Heart left ventricle (tissue), 16 donors: Measurements from ENCODE around the gene BLVRB. TPM values are rescaled to one million over a fixed set of nuclear protein-coding genes. Genes with fewer than 3 reads are reported as not detected.

ENCODE experiments used
- ATAC-seq, 4 donors: fragments of 200-7000 bp; cut with Tn5 transposase; one replicate each; pipeline ENCODE4 v1.9.1; 2020 to 2022; ENCODE audit warnings: moderate library complexity in 4 of 4, mild to moderate bottlenecking in 3 of 4, moderate number of reproducible peaks in 1 of 4
- DNase-seq, 5 donors: peaks; one replicate each; pipeline ENCODE4 v3.0.0-alpha.2; 2020
- H3K27ac ChIP-seq, 12 donors: fragments of 200-600 bp; sonication (generic) in 4 of 12; one replicate each; pipeline versions ENCODE4 v1.5.0 to v1.8.0; 2016 to 2022; ENCODE audit warnings: mild to moderate bottlenecking in 2 of 12
- H3K27me3 ChIP-seq, 9 donors: fragments of 200-600 bp; sonication (generic) in 2 of 9; one replicate each; pipeline versions ENCODE4 v1.5.1 to v1.8.0; 2016 to 2022; ENCODE audit warnings: mild to moderate bottlenecking in 3 of 9
- H3K36me3 ChIP-seq, 9 donors: fragments of 200-600 bp; sonication (generic) in 2 of 9; one replicate each; pipeline versions ENCODE4 v1.5.0 to v1.8.0; 2018 to 2022; ENCODE audit warnings: mild to moderate bottlenecking in 2 of 9
- H3K4me1 ChIP-seq, 12 donors: fragments of 200-600 bp; sonication (generic) in 4 of 12; one replicate each; pipeline versions ENCODE4 v1.5.0 to v1.8.0; 2016 to 2022; ENCODE audit warnings: mild to moderate bottlenecking in 3 of 12
- H3K4me3 ChIP-seq, 12 donors: fragments of 200-600 bp; sonication (generic) in 4 of 12; one replicate each; pipeline versions ENCODE4 v1.5.0 to v1.8.0; 2017 to 2022; ENCODE audit warnings: mild to moderate bottlenecking in 9 of 12, moderate library complexity in 4 of 12
- H3K9me3 ChIP-seq, 12 donors: fragments of 200-600 bp; sonication (generic) in 4 of 12; one replicate each; pipeline versions ENCODE4 v1.5.0 to v1.8.0; 2016 to 2022; ENCODE audit warnings: mild to moderate bottlenecking in 1 of 12
- POLR2A ChIP-seq, 2 donors: fragments of 450-650 bp; IDR thresholded peaks; one replicate each; pipeline ENCODE4 v1.6.1; 2017; ENCODE audit warnings: antibody characterized with exemption in 2 of 2, mild to moderate bottlenecking in 2 of 2, moderate library complexity in 2 of 2
- WGBS, 4 donors: extraction: QIAGEN DNeasy Blood & Tissue Kit in 2 of 4; methylation state at CpG; one replicate each; pipeline versions ENCODE4 v1.1.5 to v1.1.7; 2013 to 2018; 5-methylcytosine and 5-hydroxymethylcytosine counted together
- intact Hi-C, 10 donors: fragments of 100-400 bp; cut with DNase I; formaldehyde crosslinking; loops; one replicate each; pipeline versions ENCODE4 v1.11.1 to v1.14.2; 2022
- polyA plus RNA-seq, 2 donors: library from polyadenylated mRNA; stranded (reverse); fragments of 200-250 nt; gene quantifications; one replicate each; pipeline ENCODE4 v1.2.3, GENCODE V29; 2013
- total RNA-seq, 9 donors: library from RNA; depleted of rRNA in 2 of 9; stranded (reverse); fragments of >200 nt in 2 of 9; fragmentation: NEBNext Ultra II Directional in 3 of 9; extraction: Animal tissue kit (Norgen Biotek cat#: 25700) in 3 of 9; gene quantifications; one replicate each; pipeline versions ENCODE4 v1.1.0 to v1.2.4, GENCODE V29; 2016 to 2023
- TF ChIP-seq, protein P1 (sequence below), 12 donors: fragments of 200-600 bp; sonication (generic) in 4 of 12; IDR thresholded peaks; one replicate each; pipeline versions ENCODE4 v1.5.0 to v1.8.0; 2018 to 2022; ENCODE audit warnings: antibody characterized with exemption in 12 of 12, mild to moderate bottlenecking in 5 of 12
- donor health status: ischemic (EF 13 %, LVEDD 7.1; RV severe dilation, severe dysfunction).
- donor health status: healthy with polysubstance abuse.
- donor health status: DM: no; HTN: yes; CAD: no.
- donor health status: DM: no; HTN: no; CAD: no.
- donor health status: ischemic (EF 25% LVEDD 6.9; RV normal size, moderate dysfunction).
- donor health status: ischemic (EF 25% LVEDD 5.7; RV mildly dilated, moderate dysfunction).
- donor health status: healthy.
- donor health status: DM: yes; HTN: yes; CAD: no.
- donor health status: ischemic (EF 35%, LVEDD 5.7; RV mildly dilated, moderate dysfunction).
- donor health status: nonischemic (EF 11% LVEDD 7.7; RV severe dilation, severe dysfunction).
- donor health status: DM: yes; HTN: yes; CAD: no.
- donor health status: PGD.
- donor health status: ischemic (EF 29% LVEDD 5.4; RV normal size, mild dysfunction).
- donor health status: nonischemic (EF 23%, LVEDD 6.1; RV moderate dilation, normal function).

BLVRB gene
- total and polyA plus RNA-seq, 11 donors = 76.3 to 330 (median 111) TPM

GRCh38 chr19:40472516-40472915 lies 7.0 kb upstream of the BLVRB start:
- ATAC-seq = no peak
- TF ChIP-seq, protein P1, sequence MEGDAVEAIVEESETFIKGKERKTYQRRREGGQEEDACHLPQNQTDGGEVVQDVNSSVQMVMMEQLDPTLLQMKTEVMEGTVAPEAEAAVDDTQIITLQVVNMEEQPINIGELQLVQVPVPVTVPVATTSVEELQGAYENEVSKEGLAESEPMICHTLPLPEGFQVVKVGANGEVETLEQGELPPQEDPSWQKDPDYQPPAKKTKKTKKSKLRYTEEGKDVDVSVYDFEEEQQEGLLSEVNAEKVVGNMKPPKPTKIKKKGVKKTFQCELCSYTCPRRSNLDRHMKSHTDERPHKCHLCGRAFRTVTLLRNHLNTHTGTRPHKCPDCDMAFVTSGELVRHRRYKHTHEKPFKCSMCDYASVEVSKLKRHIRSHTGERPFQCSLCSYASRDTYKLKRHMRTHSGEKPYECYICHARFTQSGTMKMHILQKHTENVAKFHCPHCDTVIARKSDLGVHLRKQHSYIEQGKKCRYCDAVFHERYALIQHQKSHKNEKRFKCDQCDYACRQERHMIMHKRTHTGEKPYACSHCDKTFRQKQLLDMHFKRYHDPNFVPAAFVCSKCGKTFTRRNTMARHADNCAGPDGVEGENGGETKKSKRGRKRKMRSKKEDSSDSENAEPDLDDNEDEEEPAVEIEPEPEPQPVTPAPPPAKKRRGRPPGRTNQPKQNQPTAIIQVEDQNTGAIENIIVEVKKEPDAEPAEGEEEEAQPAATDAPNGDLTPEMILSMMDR (IDR thresholded peaks at IDR 0.05) = no peak
- TF ChIP-seq POLR2A (IDR thresholded peaks at IDR 0.05) = no peak
- Histone ChIP-seq H3K27me3 (peaks cover 0 to 3% (median 0%) of the 10 kb centered on the region in 9 donors), H3K4me3 (no peak overlapping the region), H3K9me3 (no peaks in the 10 kb centered on the region), H3K27ac (no peak overlapping the region), H3K36me3 (no peaks in the 10 kb centered on the region), H3K4me1 (peaks cover 0 to 5% (median 0%) of the 10 kb centered on the region in 12 donors)
- no peak for DNase-seq
- 88 to 96% (median 94%) methylated on average over 13 of the region's 13 CpGs for WGBS, 4 donors
- intact Hi-C loops = no loop called here

DNA sequence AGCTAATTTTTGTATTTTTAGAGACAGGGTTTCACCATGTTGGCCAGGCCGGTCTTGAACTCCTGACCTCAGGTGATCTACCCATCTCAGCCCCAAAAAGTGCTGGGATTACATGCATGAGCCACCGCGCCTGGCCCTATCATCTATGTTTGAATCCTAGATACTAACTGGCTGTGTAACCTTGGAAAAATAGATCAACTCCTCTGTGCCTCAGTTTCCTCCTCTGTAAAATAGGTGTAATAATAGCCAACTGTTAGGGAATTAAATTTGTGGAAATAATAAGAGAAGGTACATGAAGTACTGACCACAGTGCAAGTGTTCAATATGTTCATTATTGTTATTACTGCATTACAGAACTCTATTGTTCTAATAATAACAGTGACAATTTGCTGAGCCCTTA lies 5.6 kb upstream of the BLVRB start:
- TF ChIP-seq POLR2A (IDR thresholded peaks at IDR 0.05) = no peak
- TF ChIP-seq, protein P1 (IDR thresholded peaks at IDR 0.05) = no peak
- ATAC-seq = no peak
- WGBS, 4 donors = 95 to 98% (median 96%) methylated on average over 3 of the region's 3 CpGs
- peaks cover 0 to 16% (median 8%) of the 10 kb centered on the region in 12 donors for H3K4me1 ChIP-seq
- intact Hi-C loops = no loop called here
- no peak for DNase-seq
- no peak overlapping the region for H3K27ac ChIP-seq
- no peaks in the 10 kb centered on the region for H3K36me3 ChIP-seq
- peaks cover 0 to 12% (median 0%) of the 10 kb centered on the region in 9 donors for H3K27me3 ChIP-seq
- H3K9me3 ChIP-seq = no peaks in the 10 kb centered on the region
- H3K4me3 ChIP-seq = no peak overlapping the region

- Histone ChIP-seq H3K4me3 (no peak overlapping the region), H3K27ac (no peak overlapping the region), H3K4me1 (peaks cover 0 to 31% (median 19%) of the 10 kb centered on the region in 12 donors), H3K27me3 (peaks cover 0 to 12% (median 0%) of the 10 kb centered on the region in 9 donors), H3K36me3 (no peaks in the 10 kb centered on the region), H3K9me3 (no peaks in the 10 kb centered on the region)
- ATAC-seq (no peak), DNase-seq (no peak)
- TF ChIP-seq POLR2A (IDR thresholded peaks at IDR 0.05) = no peak
- TF ChIP-seq, protein P1 (IDR thresholded peaks at IDR 0.05) = no peak
- intact Hi-C loops = loop anchor here in 6 of 10 donors (5.0 to 10.0 kb wide), 5 partner anchors 56 to 136 kb away; partner anchors contain the start of gene LTBP4 (in 3 of the 6)
- WGBS, 4 donors = 89 to 93% (median 92%) methylated on average over 6 of the region's 6 CpGs
Measured at GRCh38 chr19:40469011-40469410, 3.5 kb upstream of the BLVRB start.

DNA sequence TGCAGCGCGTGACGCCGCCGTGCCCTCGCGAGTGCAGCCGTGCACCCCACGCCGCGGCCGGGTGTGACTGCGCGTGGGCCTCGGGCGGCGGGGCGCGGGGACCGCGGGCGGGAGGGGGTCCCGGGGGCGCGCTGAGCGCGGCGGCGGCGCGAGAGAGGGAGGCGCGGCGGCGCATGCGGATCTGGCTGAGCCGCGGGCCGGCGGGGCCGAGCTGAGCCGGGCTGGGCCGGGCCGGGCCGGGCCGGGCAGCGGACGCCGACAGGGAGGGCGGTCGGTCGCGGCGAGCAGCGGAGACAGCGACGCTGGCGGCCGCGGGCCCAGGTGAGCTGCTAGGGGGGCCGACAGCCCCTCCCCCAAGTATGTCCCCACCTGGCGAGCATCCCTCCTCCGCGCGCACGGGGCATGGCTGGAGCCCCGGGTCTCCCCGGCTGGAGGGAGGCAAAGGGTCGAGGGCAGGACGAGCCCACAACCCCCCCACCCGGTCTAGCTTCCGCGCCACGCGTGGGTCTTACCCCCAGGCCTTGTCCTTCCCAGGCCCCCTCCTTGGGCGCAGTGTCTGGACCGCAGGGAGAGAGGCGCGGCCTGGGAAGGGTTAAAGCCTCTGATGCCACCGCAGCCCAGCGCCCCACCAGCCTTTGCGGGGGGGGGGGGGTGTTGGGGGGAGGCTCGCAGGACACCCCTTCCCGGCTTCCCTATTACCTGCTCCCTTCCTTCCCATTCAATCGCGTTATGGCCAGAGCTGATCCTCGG lies 1.6 kb upstream of the BLVRB start, which contains the start of gene SPTBN4:
Gene SPTBN4, plus strand, starts transcription at position 17 of the 750 bp plus-strand sequence. CDS start 5,621 bp downstream, outside the sequence.
- Histone ChIP-seq H3K27ac (peak within 1 kb of the TSS in 11 of 12 donors; percentile 62 to 96 (median 80)), H3K4me3 (peak within 1 kb of the TSS; percentile 23 to 85 (median 77)), H3K4me1 (peaks cover 0 to 42% (median 19%) of the 10 kb centered on the region in 12 donors), H3K36me3 (no peaks in the 10 kb centered on the region), H3K27me3 (peaks cover 0 to 12% (median 0%) of the 10 kb centered on the region in 9 donors), H3K9me3 (no peaks in the 10 kb centered on the region)
- no peak for TF ChIP-seq POLR2A (IDR thresholded peaks at IDR 0.05)
- TF ChIP-seq, protein P1 (IDR thresholded peaks at IDR 0.05) = no peak
- ATAC-seq (no peak), DNase-seq (peak in 1 of 5 donors; percentile 67)
- 6 to 32% (median 7%) methylated on average over 6 to 87 of the region's 87 CpGs for WGBS, 4 donors
- intact Hi-C loops = loop anchor here in 6 of 10 donors (5.0 to 10.0 kb wide), 5 partner anchors 58 to 138 kb away; partner anchors contain the start of gene LTBP4 (in 3 of the 6)
